GM12878 (cell line): ENCODE measurements around the gene LRRC8A. TPM values are rescaled to one million over a fixed set of nuclear protein-coding genes. Genes with fewer than 3 reads are reported as not detected.

Source experiments
- ASH2L ChIP-seq: fragments of 300-600, 200-600 bp; sonication (generic); IDR thresholded peaks from 2 replicates; pipeline ENCODE4 v1.6.1; 2017; ENCODE audit warnings: low read depth, mild to moderate bottlenecking, borderline replicate concordance
- ATF2 ChIP-seq: IDR thresholded peaks from 2 replicates; pipeline ENCODE4 v1.6.1; 2012; ENCODE audit warnings: low read length, inconsistent platforms
- BCL11A ChIP-seq: IDR thresholded peaks from 2 replicates; pipeline ENCODE4 v1.6.1; 2011; ENCODE audit warnings: low read depth, low read length
- CREM ChIP-seq: IDR thresholded peaks from 2 replicates; pipeline ENCODE4 v1.6.1; 2014; ENCODE audit warnings: antibody characterized with exemption, low read depth
- GATAD2B ChIP-seq: fragments of 450-650 bp; conservative IDR thresholded peaks from 2 replicates; pipeline ENCODE4 v1.6.1; 2017; ENCODE audit warnings: low read depth, mild to moderate bottlenecking, moderate library complexity
- HDAC2 ChIP-seq: fragments of 200-600 bp; sonication (generic); IDR thresholded peaks from 2 replicates; pipeline ENCODE4 v1.6.1; 2017
- HSF1 ChIP-seq: fragments of 150-350 bp; IDR thresholded peaks from 2 replicates; pipeline ENCODE4 v1.6.1; 2014; ENCODE audit warnings: mild to moderate bottlenecking, low read depth, low read length
- JUND ChIP-seq: IDR thresholded peaks from 2 replicates; pipeline ENCODE4 v1.6.1; 2012; ENCODE audit warnings: low read depth, mild to moderate bottlenecking, low read length, improper control_type of control experiment, moderate library complexity
- KDM1A ChIP-seq: fragments of 200-600 bp; sonication (generic); IDR thresholded peaks from 2 replicates; pipeline ENCODE4 v1.6.1; 2016; ENCODE audit warnings: borderline replicate concordance
- NKRF ChIP-seq: fragments of 450-650 bp; conservative IDR thresholded peaks from 2 replicates; pipeline ENCODE4 v1.6.1; 2017; ENCODE audit warnings: mild to moderate bottlenecking, moderate library complexity
- RB1 ChIP-seq: fragments of 450-650 bp; formaldehyde crosslinking; IDR thresholded peaks from 2 replicates; pipeline ENCODE4 v1.6.1; 2017; ENCODE audit warnings: mild to moderate bottlenecking, borderline replicate concordance
- ZNF274 ChIP-seq: IDR thresholded peaks from one replicate; pipeline ENCODE4 v1.8.0; 2011; ENCODE audit not compliant: insufficient read length, insufficient read depth
- polyA plus RNA-seq, 11 experiments: library from polyadenylated mRNA; depleted of rRNA in 4 of 11; unstranded in 6 of 11; stranded (reverse) in 5 of 11; fragments of >200 nt; fragmentation: Nextera tagmentation in 4 of 11; fragmentation: Illumina TruSeq in 1 of 11; extraction: Ambion mirVana in 4 of 11; extraction: Trizol in 1 of 11; gene quantifications; 1 replicate in 1 of 11; 2 replicates in 10 of 11; pipeline versions ENCODE4 v1.2.1 to v1.2.3, GENCODE V29; 2011 to 2016; ENCODE audit warnings: inconsistent platforms in 2 of 11, missing spikeins in 2 of 11, low read depth in 1 of 11
- total RNA-seq, 4 experiments: library from RNA; depleted of rRNA in 3 of 4; stranded (reverse); fragments of >200 nt in 3 of 4; fragmentation: Illumina TruSeq in 1 of 4; extraction: Trizol in 1 of 4; gene quantifications; 2 replicates each; pipeline versions ENCODE4 v1.2.1 to v1.2.3, GENCODE V29; 2013 to 2021
- TF ChIP-seq, protein P1 (sequence below): fragments of 450-650 bp; IDR thresholded peaks from 2 replicates; pipeline ENCODE4 v1.6.1; 2017; ENCODE audit warnings: mild to moderate bottlenecking, low read depth, inconsistent platforms; ENCODE audit not compliant: poor library complexity, severe bottlenecking
- TF ChIP-seq, protein P2 (sequence below): IDR thresholded peaks from 2 replicates; pipeline ENCODE4 v1.6.1; 2012; ENCODE audit warnings: low read depth, low read length, improper control_type of control experiment

The LRRC8A gene
- total and polyA plus RNA-seq, 10 of the 15 experiments (the other 5 are each of a cell fraction or from before 2014, with no cell fraction given) = 1.6 to 15.9 (median 9.7) TPM

DNA sequence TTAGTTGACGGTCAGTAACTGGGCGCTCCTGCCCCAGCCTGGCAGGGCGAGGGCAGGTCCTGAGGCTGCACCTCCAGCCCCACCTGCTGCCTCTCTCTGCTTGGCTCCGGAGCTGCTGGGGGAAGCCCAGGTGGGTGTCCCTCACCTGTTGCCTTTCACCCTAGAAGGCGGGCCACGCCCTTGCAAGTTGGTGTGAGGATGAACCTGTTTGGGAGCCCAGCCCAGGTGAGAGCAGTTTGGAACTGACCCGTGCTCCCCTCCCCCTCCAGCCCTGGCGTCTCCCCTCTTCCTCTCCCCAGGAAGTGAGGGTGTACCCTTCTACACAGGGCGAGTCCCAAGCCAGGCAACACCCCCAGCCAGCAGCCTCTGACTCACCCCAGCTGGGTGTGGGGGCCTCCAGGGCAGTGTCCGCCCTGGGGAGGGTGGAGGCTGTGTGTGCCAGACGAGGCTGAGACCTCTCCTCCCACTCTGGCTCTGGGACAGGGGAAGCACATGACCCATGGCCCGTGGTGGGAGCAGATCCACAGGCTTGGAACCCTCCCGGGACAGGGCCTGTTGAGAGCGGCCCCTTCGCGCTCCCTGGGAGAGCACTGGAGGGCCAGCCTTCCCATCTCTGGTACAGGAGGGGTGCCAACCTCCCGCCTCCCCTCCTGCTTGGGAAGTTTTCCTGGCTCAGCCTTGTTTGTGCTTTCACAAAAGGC lies 10.4 kb downstream of the LRRC8A start (continued):
- TF ChIP-seq NKRF = no peak
- TF ChIP-seq JUND = no peak
- no peak for TF ChIP-seq GATAD2B
- TF ChIP-seq KDM1A = no peak
- TF ChIP-seq RB1 = no peak
- TF ChIP-seq, protein P1, sequence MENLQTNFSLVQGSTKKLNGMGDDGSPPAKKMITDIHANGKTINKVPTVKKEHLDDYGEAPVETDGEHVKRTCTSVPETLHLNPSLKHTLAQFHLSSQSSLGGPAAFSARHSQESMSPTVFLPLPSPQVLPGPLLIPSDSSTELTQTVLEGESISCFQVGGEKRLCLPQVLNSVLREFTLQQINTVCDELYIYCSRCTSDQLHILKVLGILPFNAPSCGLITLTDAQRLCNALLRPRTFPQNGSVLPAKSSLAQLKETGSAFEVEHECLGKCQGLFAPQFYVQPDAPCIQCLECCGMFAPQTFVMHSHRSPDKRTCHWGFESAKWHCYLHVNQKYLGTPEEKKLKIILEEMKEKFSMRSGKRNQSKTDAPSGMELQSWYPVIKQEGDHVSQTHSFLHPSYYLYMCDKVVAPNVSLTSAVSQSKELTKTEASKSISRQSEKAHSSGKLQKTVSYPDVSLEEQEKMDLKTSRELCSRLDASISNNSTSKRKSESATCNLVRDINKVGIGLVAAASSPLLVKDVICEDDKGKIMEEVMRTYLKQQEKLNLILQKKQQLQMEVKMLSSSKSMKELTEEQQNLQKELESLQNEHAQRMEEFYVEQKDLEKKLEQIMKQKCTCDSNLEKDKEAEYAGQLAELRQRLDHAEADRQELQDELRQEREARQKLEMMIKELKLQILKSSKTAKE = no peak
- no peak for TF ChIP-seq ASH2L
- TF ChIP-seq CREM = no peak
- TF ChIP-seq BCL11A = no peak
- TF ChIP-seq ATF2 = no peak
- no peak for TF ChIP-seq ZNF274
- no peak for TF ChIP-seq HDAC2
- no peak for TF ChIP-seq HSF1
- TF ChIP-seq, protein P2, sequence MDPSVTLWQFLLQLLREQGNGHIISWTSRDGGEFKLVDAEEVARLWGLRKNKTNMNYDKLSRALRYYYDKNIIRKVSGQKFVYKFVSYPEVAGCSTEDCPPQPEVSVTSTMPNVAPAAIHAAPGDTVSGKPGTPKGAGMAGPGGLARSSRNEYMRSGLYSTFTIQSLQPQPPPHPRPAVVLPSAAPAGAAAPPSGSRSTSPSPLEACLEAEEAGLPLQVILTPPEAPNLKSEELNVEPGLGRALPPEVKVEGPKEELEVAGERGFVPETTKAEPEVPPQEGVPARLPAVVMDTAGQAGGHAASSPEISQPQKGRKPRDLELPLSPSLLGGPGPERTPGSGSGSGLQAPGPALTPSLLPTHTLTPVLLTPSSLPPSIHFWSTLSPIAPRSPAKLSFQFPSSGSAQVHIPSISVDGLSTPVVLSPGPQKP = no peak
